Stomach (tissue), 4 donors: ENCODE measurements around the gene MDM2.

Experiments
- CTCF ChIP-seq, 7 experiments: fragments of 450-650 bp in 4 of 7; fragments of 200-600 bp in 3 of 7; sonication (generic) in 3 of 7; IDR thresholded peaks; one replicate each; pipeline ENCODE4 v1.5.1; 2016 to 2019; ENCODE audit warnings: antibody characterized with exemption in 7 of 7, control low read depth in 2 of 7, mild to moderate bottlenecking in 1 of 7
- POLR2A ChIP-seq, 4 donors: fragments of 450-650 bp; IDR thresholded peaks; one replicate each; pipeline ENCODE4 v1.6.1; 2016; ENCODE audit warnings: antibody characterized with exemption in 4 of 4, control low read depth in 2 of 4, mild to moderate bottlenecking in 1 of 4, moderate library complexity in 1 of 4

- no peak for TF ChIP-seq POLR2A (IDR thresholded peaks at IDR 0.05)
- no peak for TF ChIP-seq CTCF (IDR thresholded peaks at IDR 0.05)
Observed at GRCh38 chr12:68833508-68833907, 25.5 kb downstream of the MDM2 start.
